ENCODE measurements around the gene MAGED4.
"Not testable (repeated sequence)": the region's sequence is repeated elsewhere in the genome, so short reads cannot be mapped to it uniquely, and the experiment has no call there.

MAGED4 gene

GRCh38 chrX:52184440-52185077 is at the start of gene MAGED4:
TSS of gene MAGED4 (plus strand) at chrX:52184888. CDS start at chrX:52185923, 1,035 bp downstream.
- not testable (repeated sequence) for DNase-seq (ENCODE audit: low spot score)

- no peak for DNase-seq (ENCODE audit: low spot score)
Observed at GRCh38 chrX:52138830-52139544, 45.7 kb upstream of the MAGED4 start.

GRCh38 chrX:52139545-52139895 is 45.2 kb upstream of the MAGED4 start:
- no peak for DNase-seq (ENCODE audit: low spot score)

- DNase-seq (ENCODE audit: low spot score), result no peak
Observed at GRCh38 chrX:52140020-52140419, 44.7 kb upstream of the MAGED4 start.

GRCh38 chrX:52150667-52151066 is 34.0 kb upstream of the MAGED4 start:
- DNase-seq (ENCODE audit: low spot score), result not testable (repeated sequence)

- DNase-seq (ENCODE audit: low spot score), result not testable (repeated sequence)
Observed at GRCh38 chrX:52160140-52160539, 24.5 kb upstream of the MAGED4 start.

GRCh38 chrX:52166840-52167239 is 17.8 kb upstream of the MAGED4 start:
- no peak for DNase-seq (ENCODE audit: low spot score)

- not testable (repeated sequence) for DNase-seq (ENCODE audit: low spot score)
Observed at GRCh38 chrX:52171055-52171454, 13.6 kb upstream of the MAGED4 start.

- DNase-seq (ENCODE audit: low spot score), result not testable (repeated sequence)
Observed at GRCh38 chrX:52185078-52185453, 378 bp downstream of the MAGED4 start.

- DNase-seq (ENCODE audit: low spot score), result not testable (repeated sequence)
Observed at GRCh38 chrX:52211405-52211804, 26.7 kb downstream of the MAGED4 start.

GRCh38 chrX:52213276-52213675 is 28.6 kb downstream of the MAGED4 start:
- DNase-seq (ENCODE audit: low spot score), result no peak

GRCh38 chrX:52216541-52216940 is 31.9 kb downstream of the MAGED4 start:
- DNase-seq (ENCODE audit: low spot score), result no peak

GRCh38 chrX:52217494-52218160 is 32.9 kb downstream of the MAGED4 start:
- DNase-seq (ENCODE audit: low spot score), result no peak

- no peak for DNase-seq (ENCODE audit: low spot score)
Observed at GRCh38 chrX:52220936-52221335, 36.2 kb downstream of the MAGED4 start.

Measured in AG08395 (cell line).